Activated T-cell treated with anti-CD3 and anti-CD28 coated beads, Interleukin-2, amount 50 U/mL, for 1 hour (primary cell): Measurements from ENCODE around the gene CPA4.
"Not testable (repeated sequence)": the region's sequence is repeated elsewhere in the genome, so short reads cannot be mapped to it uniquely, and the experiment has no call there.

Experiments
- DNase-seq: peaks from one replicate; pipeline ENCODE4 v3.0.0-alpha.2; 2020

The CPA4 gene

GRCh38 chr7:130303551-130303950, 10.6 kb downstream of the CPA4 start:
- no peak for DNase-seq

- no peak for DNase-seq
Measured at GRCh38 chr7:130303982-130304381, 11.0 kb downstream of the CPA4 start.

- no peak for DNase-seq
Measured at GRCh38 chr7:130304878-130305277, 11.9 kb downstream of the CPA4 start.

GRCh38 chr7:130305433-130306042, 12.6 kb downstream of the CPA4 start:
- no peak for DNase-seq

GRCh38 chr7:130309986-130310385, 17.0 kb downstream of the CPA4 start:
- DNase-seq, result no peak

- DNase-seq, result no peak
Measured at GRCh38 chr7:130314305-130314704, 21.3 kb downstream of the CPA4 start.

GRCh38 chr7:130319541-130319940, 26.6 kb downstream of the CPA4 start:
- DNase-seq, result no peak

- DNase-seq, result not testable (repeated sequence)
Measured at GRCh38 chr7:130321542-130322229, 28.7 kb downstream of the CPA4 start.

GRCh38 chr7:130322615-130323014, 29.7 kb downstream of the CPA4 start:
- no peak for DNase-seq

- DNase-seq, result no peak
Measured at GRCh38 chr7:130324306-130324943, 31.5 kb downstream of the CPA4 start.

- DNase-seq, result no peak
Measured at GRCh38 chr7:130329681-130330080, 36.7 kb downstream of the CPA4 start.

- no peak for DNase-seq
Measured at GRCh38 chr7:130332259-130333053, 39.5 kb downstream of the CPA4 start.

- DNase-seq, result no peak
Measured at GRCh38 chr7:130333832-130334231, 40.9 kb downstream of the CPA4 start.

GRCh38 chr7:130334274-130334673, 41.3 kb downstream of the CPA4 start:
- no peak for DNase-seq

- no peak for DNase-seq
Measured at GRCh38 chr7:130337410-130337971, 44.5 kb downstream of the CPA4 start.

GRCh38 chr7:130338233-130338632, 45.3 kb downstream of the CPA4 start:
- no peak for DNase-seq

GRCh38 chr7:130341882-130342281, 48.9 kb downstream of the CPA4 start:
- no peak for DNase-seq

GRCh38 chr7:130342701-130343380, 49.9 kb downstream of the CPA4 start:
- no peak for DNase-seq

GRCh38 chr7:130344271-130344866, 51.4 kb downstream of the CPA4 start, which contains the start of gene CPA5:
Gene CPA5 (plus strand): TSS chr7:130344816. CDS start chr7:130346486, 1,670 bp downstream.
- no peak for DNase-seq

- DNase-seq, result no peak
Measured at GRCh38 chr7:130345136-130345535, 52.2 kb downstream of the CPA4 start.

- DNase-seq, result no peak
Measured at GRCh38 chr7:130345725-130346124, 52.8 kb downstream of the CPA4 start.
